WTC11 (cell line): ENCODE results near the gene TMEM19. TPM values are rescaled to one million over a fixed set of nuclear protein-coding genes. Genes with fewer than 3 reads are reported as not detected.

Experiments used
- ATAC-seq: fragments of 200-7000 bp; cut with Tn5 transposase; 2 replicates; pipeline ENCODE4 v1.10.0; 2021; ENCODE audit warnings: mild to moderate bottlenecking, moderate library complexity
- CTCF ChIA-PET: fragments of 300-600 bp; sonication (Branson Sonifier 250); formaldehyde crosslinking; loops from one replicate; lab custom pipeline; 2021; ENCODE audit warnings: antibody characterized with exemption; lab: Charles Lee
- POLR2A ChIA-PET: fragments of 350-600 bp; sonication (Branson Sonifier 250); formaldehyde crosslinking; loops from one replicate; lab custom pipeline; 2021; ENCODE audit warnings: antibody characterized with exemption; lab: Charles Lee
- DNase-seq: peaks from one replicate; pipeline ENCODE4 v3.0.0; 2021; ENCODE audit warnings: low spot score
- H3K27ac Mint-ChIP-seq: 2 replicates; pipeline ENCODE4 v1.8.0; 2021; ENCODE audit warnings: mixed read lengths
- H3K27me3 Mint-ChIP-seq: 2 replicates; pipeline ENCODE4 v1.8.0; 2021; ENCODE audit warnings: low read depth, mild to moderate bottlenecking, moderate library complexity, mixed read lengths
- H3K36me3 Mint-ChIP-seq: 2 replicates; pipeline ENCODE4 v1.8.0; 2021; ENCODE audit warnings: mixed read lengths
- H3K4me1 Mint-ChIP-seq: 2 replicates; pipeline ENCODE4 v1.8.0; 2022; ENCODE audit warnings: mixed read lengths
- H3K4me3 Mint-ChIP-seq: 2 replicates; pipeline ENCODE4 v1.8.0; 2021; ENCODE audit warnings: mild to moderate bottlenecking, moderate library complexity, mixed read lengths
- H3K9me3 Mint-ChIP-seq: 2 replicates; pipeline ENCODE4 v1.8.0; 2021; ENCODE audit warnings: mixed read lengths
- ATF1 ChIP-seq: sonication (generic); formaldehyde crosslinking; IDR thresholded peaks from 2 replicates; pipeline ENCODE4 v1.8.1; 2023; ENCODE audit warnings: mild to moderate bottlenecking, moderate library complexity, missing genetic modification reagents
- E2F1 ChIP-seq: sonication (generic); formaldehyde crosslinking; IDR thresholded peaks from 2 replicates; pipeline ENCODE4 v1.8.0; 2022; ENCODE audit warnings: mild to moderate bottlenecking, missing genetic modification reagents
- E2F5 ChIP-seq: sonication (generic); formaldehyde crosslinking; IDR thresholded peaks from 2 replicates; pipeline ENCODE4 v1.8.1; 2022; ENCODE audit warnings: mild to moderate bottlenecking, moderate library complexity, missing genetic modification reagents
- ESRRA ChIP-seq: sonication (generic); formaldehyde crosslinking; IDR thresholded peaks from 2 replicates; pipeline ENCODE4 v1.8.1; 2022; ENCODE audit warnings: mild to moderate bottlenecking, missing genetic modification reagents, borderline replicate concordance
- FOXK1 ChIP-seq: sonication (generic); formaldehyde crosslinking; IDR thresholded peaks from 2 replicates; pipeline ENCODE4 v1.8.0; 2022; ENCODE audit warnings: mild to moderate bottlenecking, moderate library complexity, missing genetic modification reagents
- GABPB1 ChIP-seq: sonication (generic); formaldehyde crosslinking; IDR thresholded peaks from 2 replicates; pipeline ENCODE4 v1.8.1; 2023; ENCODE audit warnings: mild to moderate bottlenecking, missing genetic modification reagents
- HMGA2 ChIP-seq: fragments of 250-450 bp; sonication (Bioruptor Pico); IDR thresholded peaks from 2 replicates; pipeline ENCODE4 v1.4.0; 2021; ENCODE audit warnings: mild to moderate bottlenecking, moderate library complexity
- IRF1 ChIP-seq: sonication (generic); formaldehyde crosslinking; IDR thresholded peaks from 2 replicates; pipeline ENCODE4 v1.8.0; 2023; ENCODE audit warnings: missing genetic modification reagents
- IRF2 ChIP-seq: sonication (generic); formaldehyde crosslinking; IDR thresholded peaks from 2 replicates; pipeline ENCODE4 v1.8.0; 2022; ENCODE audit warnings: low read depth, missing genetic modification reagents, borderline replicate concordance
- MXD4 ChIP-seq: fragments of 250-450 bp; sonication (Bioruptor Pico); IDR thresholded peaks from 2 replicates; pipeline ENCODE4 v1.8.0; 2021; ENCODE audit warnings: mild to moderate bottlenecking, moderate library complexity, borderline replicate concordance
- MYBL2 ChIP-seq: sonication (generic); formaldehyde crosslinking; IDR thresholded peaks from 2 replicates; pipeline ENCODE4 v1.8.1; 2023; ENCODE audit warnings: mild to moderate bottlenecking, moderate library complexity, missing genetic modification reagents
- NR2C2 ChIP-seq: sonication (generic); formaldehyde crosslinking; IDR thresholded peaks from 2 replicates; pipeline ENCODE4 v1.8.0; 2022; ENCODE audit warnings: mild to moderate bottlenecking, missing genetic modification reagents
- NR3C1 ChIP-seq: sonication (generic); formaldehyde crosslinking; conservative IDR thresholded peaks from 2 replicates; pipeline ENCODE4 v1.8.1; 2023; ENCODE audit warnings: low read depth, mild to moderate bottlenecking, missing genetic modification reagents
- PRRX2 ChIP-seq: fragments of 250-450 bp; sonication (Bioruptor Pico); IDR thresholded peaks from 2 replicates; pipeline ENCODE4 v1.8.0; 2021; ENCODE audit warnings: mild to moderate bottlenecking
- SMAD3 ChIP-seq: sonication (generic); formaldehyde crosslinking; IDR thresholded peaks from 2 replicates; pipeline ENCODE4 v1.8.0; 2022; ENCODE audit warnings: missing genetic modification reagents, mild to moderate bottlenecking, borderline replicate concordance
- SMAD4 ChIP-seq: sonication (generic); formaldehyde crosslinking; IDR thresholded peaks from 2 replicates; pipeline ENCODE4 v1.8.0; 2022; ENCODE audit warnings: mild to moderate bottlenecking, missing genetic modification reagents
- STAT6 ChIP-seq: sonication (generic); formaldehyde crosslinking; conservative IDR thresholded peaks from 2 replicates; pipeline ENCODE4 v1.8.1; 2023; ENCODE audit warnings: mild to moderate bottlenecking, low read depth, missing genetic modification reagents, moderate library complexity
- TCF7 ChIP-seq: sonication (generic); formaldehyde crosslinking; IDR thresholded peaks from 2 replicates; pipeline ENCODE4 v1.8.0; 2022; ENCODE audit warnings: mild to moderate bottlenecking, low read depth, missing genetic modification reagents, moderate library complexity
- TEAD1 ChIP-seq: sonication (generic); formaldehyde crosslinking; IDR thresholded peaks from 2 replicates; pipeline ENCODE4 v1.8.0; 2022; ENCODE audit warnings: mild to moderate bottlenecking, missing genetic modification reagents
- TP53 ChIP-seq: sonication (generic); formaldehyde crosslinking; IDR thresholded peaks from 2 replicates; pipeline ENCODE4 v1.8.1; 2023; ENCODE audit warnings: mild to moderate bottlenecking, missing genetic modification reagents
- USF1 ChIP-seq: sonication (generic); formaldehyde crosslinking; IDR thresholded peaks from 2 replicates; pipeline ENCODE4 v1.8.0; 2022; ENCODE audit warnings: mild to moderate bottlenecking, missing genetic modification reagents
- ZNF138 ChIP-seq: sonication (generic); formaldehyde crosslinking; conservative IDR thresholded peaks from 2 replicates; pipeline ENCODE4 v1.8.1; 2022; ENCODE audit warnings: mild to moderate bottlenecking, moderate library complexity, missing genetic modification reagents
- ZNF219 ChIP-seq: sonication (generic); formaldehyde crosslinking; IDR thresholded peaks from 2 replicates; pipeline ENCODE4 v1.8.0; 2023; ENCODE audit warnings: missing genetic modification reagents, mild to moderate bottlenecking, borderline replicate concordance
- ZNF396 ChIP-seq: fragments of 250-450 bp; sonication (Bioruptor Pico); IDR thresholded peaks from 2 replicates; pipeline ENCODE4 v1.8.0; 2021; ENCODE audit warnings: mild to moderate bottlenecking, moderate library complexity, borderline replicate concordance
- ZNF512 ChIP-seq: sonication (generic); formaldehyde crosslinking; IDR thresholded peaks from 2 replicates; pipeline ENCODE4 v1.8.1; 2022; ENCODE audit warnings: missing genetic modification reagents, borderline replicate concordance
- total RNA-seq: library from RNA; stranded (reverse); gene quantifications from 3 replicates; pipeline ENCODE4 v1.2.3, GENCODE V29; 2021

Gene TMEM19
- total RNA-seq, 1 experiment from 2014 or later: 11.7 TPM

- CTCF ChIA-PET: interaction anchor here (2.3 kb wide), 1 partner anchor 9 kb away, joined by 15 read pairs; no protein-coding TSS in a partner anchor
- POLR2A ChIA-PET: no interaction called here
- no peak for ATAC-seq
Measured at GRCh38 chr12:71645268-71645667, 40.6 kb upstream of the TMEM19 start.

GRCh38 chr12:71646512-71646911 lies 39.4 kb upstream of the TMEM19 start:
- ChIA-PET CTCF (interaction anchor here (1.3 to 2.3 kb wide), 2 partner anchors 10 to 101 kb away, joined by 4 to 15 read pairs; no protein-coding TSS in a partner anchor), POLR2A (no interaction called here)
- no peaks in the 10 kb centered on the region for H3K27me3 Mint-ChIP-seq
- H3K4me3 Mint-ChIP-seq: no peak overlapping the region
- peaks cover 45% of the 10 kb centered on the region for H3K36me3 Mint-ChIP-seq
- DNase-seq: no peak
- no peaks in the 10 kb centered on the region for H3K9me3 Mint-ChIP-seq
- H3K4me1 Mint-ChIP-seq: no peaks in the 10 kb centered on the region
- ATAC-seq: no peak
- H3K27ac Mint-ChIP-seq: no peak overlapping the region
- TF ChIP-seq SMAD4 (CRISPR knock-in tag): no peak
- TF ChIP-seq ESRRA (CRISPR knock-in tag): no peak
- TF ChIP-seq MYBL2 (CRISPR knock-in tag): no peak
- TF ChIP-seq NR2C2: no peak
- no peak for TF ChIP-seq NR3C1 (CRISPR knock-in tag)
- no peak for TF ChIP-seq HMGA2 (CRISPR knock-in tag)
- no peak for TF ChIP-seq STAT6 (CRISPR knock-in tag)
- no peak for TF ChIP-seq IRF1 (CRISPR knock-in tag)
- TF ChIP-seq ZNF138 (CRISPR knock-in tag): no peak
- no peak for TF ChIP-seq TEAD1
- no peak for TF ChIP-seq E2F1 (CRISPR knock-in tag)
- no peak for TF ChIP-seq MXD4 (CRISPR knock-in tag)
- no peak for TF ChIP-seq SMAD3 (CRISPR knock-in tag)
- TF ChIP-seq ZNF396: no peak
- TF ChIP-seq E2F5 (CRISPR knock-in tag): no peak
- no peak for TF ChIP-seq TCF7 (CRISPR knock-in tag)

More at GRCh38 chr12:71645268-71645667, 40.6 kb upstream of the TMEM19 start:
- peaks cover 51% of the 10 kb centered on the region for H3K36me3 Mint-ChIP-seq
- TF ChIP-seq ZNF512 (CRISPR knock-in tag) (no peak), MYBL2 (CRISPR knock-in tag) (no peak), GABPB1 (CRISPR knock-in tag) (no peak), IRF2 (no peak), ZNF219 (CRISPR knock-in tag) (no peak), E2F5 (CRISPR knock-in tag) (no peak), ATF1 (CRISPR knock-in tag) (no peak), FOXK1 (CRISPR knock-in tag) (no peak), PRRX2 (no peak), TP53 (CRISPR knock-in tag) (no peak), USF1 (no peak)
- H3K27ac Mint-ChIP-seq: no peak overlapping the region
- no peak for DNase-seq
- no peaks in the 10 kb centered on the region for H3K27me3 Mint-ChIP-seq
- no peaks in the 10 kb centered on the region for H3K9me3 Mint-ChIP-seq
- no peaks in the 10 kb centered on the region for H3K4me1 Mint-ChIP-seq
- H3K4me3 Mint-ChIP-seq: no peak overlapping the region
